Measurements from ENCODE around the gene TLE4. TPM values are rescaled to one million over a fixed set of nuclear protein-coding genes. Genes with fewer than 3 reads are reported as not detected.
"Not testable (repeated sequence)": the region's sequence is repeated elsewhere in the genome, so short reads cannot be mapped to it uniquely, and the experiment has no call there.

TLE4 gene
- 16.1 and 18.3 TPM in 2 replicates for total RNA-seq (2014; rRNA removed; shearing (Covaris generic))

GRCh38 chr9:79571309-79572031 lies at the start of gene TLE4:
TLE4 (plus strand) TSS chr9:79571965; CDS start chr9:79572791, 826 bp downstream.
- peak; percentile 99 for DNase-seq (ENCODE audit: low spot score)

DNA sequence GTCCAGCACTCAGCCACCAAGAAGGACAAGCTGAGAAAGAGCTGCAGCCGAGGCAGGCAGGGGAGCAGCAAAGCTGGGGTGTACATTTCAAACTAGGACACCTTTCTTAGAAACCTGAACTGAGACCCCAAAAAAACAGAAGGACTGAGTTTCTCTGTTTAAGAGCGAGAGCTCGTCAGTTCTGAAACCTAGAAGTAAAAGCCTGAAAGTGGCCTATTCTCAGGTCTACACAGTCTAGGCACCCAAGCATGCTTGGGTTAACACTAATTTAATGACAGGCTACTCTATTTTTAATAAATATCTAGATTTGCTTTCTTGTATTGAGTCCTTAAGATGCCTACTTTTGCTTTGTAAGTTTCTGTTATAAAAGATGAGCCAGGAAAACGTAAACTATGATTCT lies 49.0 kb upstream of the TLE4 start:
- DNase-seq (ENCODE audit: low spot score) = no peak

GRCh38 chr9:79524266-79524665 lies 47.5 kb upstream of the TLE4 start:
- no peak for DNase-seq (ENCODE audit: low spot score)

- DNase-seq (ENCODE audit: low spot score) = no peak
Measured at GRCh38 chr9:79526149-79526672, 45.6 kb upstream of the TLE4 start.

DNA sequence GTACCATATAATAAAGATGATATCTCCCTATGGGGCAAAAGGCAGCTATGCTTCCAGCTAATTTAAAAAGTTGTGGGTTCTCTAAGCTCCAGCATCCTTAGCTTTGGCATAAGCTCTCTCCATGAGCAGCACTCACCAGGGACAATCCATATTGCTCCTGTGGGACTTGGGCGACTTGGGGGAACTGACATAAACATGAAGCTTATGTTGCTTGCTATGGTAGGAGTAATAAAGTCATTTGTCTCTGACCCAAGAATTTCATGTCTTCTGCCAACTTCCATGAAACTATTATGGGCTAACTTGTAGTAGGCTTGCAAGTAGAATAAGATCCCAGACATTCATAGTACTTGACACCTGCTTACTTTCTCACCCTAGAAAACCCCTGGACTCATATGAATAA lies 36.2 kb upstream of the TLE4 start:
- no peak for DNase-seq (ENCODE audit: low spot score)

DNA sequence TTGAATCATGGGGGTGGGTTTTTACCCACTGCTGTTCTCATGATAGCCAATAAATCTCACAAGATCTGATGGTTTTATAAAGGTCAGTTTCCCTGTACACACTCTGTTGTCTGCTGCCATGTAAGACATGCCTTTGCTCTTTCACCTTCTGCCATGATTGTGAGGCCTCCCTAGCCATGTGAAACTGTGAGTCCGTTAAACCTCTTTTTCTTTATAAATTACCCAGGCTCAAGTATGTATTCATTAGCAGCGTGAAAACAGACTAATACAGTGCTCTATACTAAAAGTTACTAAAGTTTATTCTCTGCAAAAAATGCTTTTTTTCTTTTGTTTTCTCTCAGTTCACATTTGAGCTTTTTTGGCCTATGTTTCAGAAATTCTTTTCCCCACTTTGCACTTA lies 33.9 kb upstream of the TLE4 start:
- DNase-seq (ENCODE audit: low spot score) = no peak

- no peak for DNase-seq (ENCODE audit: low spot score)
Measured at GRCh38 chr9:79542735-79543620, 28.8 kb upstream of the TLE4 start.

DNA sequence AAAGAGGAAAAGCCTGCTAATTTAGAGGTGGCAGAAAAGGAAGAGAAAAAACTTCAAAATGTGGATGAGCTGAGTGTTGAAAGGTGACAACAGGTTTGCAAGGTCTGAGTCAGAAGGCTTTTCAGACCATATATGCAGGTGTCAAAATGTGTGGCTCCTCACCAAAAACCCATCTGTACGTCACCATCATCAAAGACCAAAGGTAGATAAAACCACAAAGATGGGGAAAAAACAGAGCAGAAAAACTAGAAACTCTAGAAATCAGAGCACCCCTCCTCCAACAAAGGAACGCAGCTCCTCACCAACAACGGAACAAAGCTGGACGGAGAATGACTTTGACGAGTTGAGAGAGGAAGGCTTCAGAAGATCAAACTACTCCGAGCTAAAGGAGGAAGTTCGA lies 27.4 kb upstream of the TLE4 start:
- DNase-seq (ENCODE audit: low spot score) = not testable (repeated sequence)

GRCh38 chr9:79551586-79551985 lies 20.2 kb upstream of the TLE4 start:
- DNase-seq (ENCODE audit: low spot score) = no peak

- DNase-seq (ENCODE audit: low spot score) = no peak
Measured at GRCh38 chr9:79551994-79552393, 19.8 kb upstream of the TLE4 start.

DNA sequence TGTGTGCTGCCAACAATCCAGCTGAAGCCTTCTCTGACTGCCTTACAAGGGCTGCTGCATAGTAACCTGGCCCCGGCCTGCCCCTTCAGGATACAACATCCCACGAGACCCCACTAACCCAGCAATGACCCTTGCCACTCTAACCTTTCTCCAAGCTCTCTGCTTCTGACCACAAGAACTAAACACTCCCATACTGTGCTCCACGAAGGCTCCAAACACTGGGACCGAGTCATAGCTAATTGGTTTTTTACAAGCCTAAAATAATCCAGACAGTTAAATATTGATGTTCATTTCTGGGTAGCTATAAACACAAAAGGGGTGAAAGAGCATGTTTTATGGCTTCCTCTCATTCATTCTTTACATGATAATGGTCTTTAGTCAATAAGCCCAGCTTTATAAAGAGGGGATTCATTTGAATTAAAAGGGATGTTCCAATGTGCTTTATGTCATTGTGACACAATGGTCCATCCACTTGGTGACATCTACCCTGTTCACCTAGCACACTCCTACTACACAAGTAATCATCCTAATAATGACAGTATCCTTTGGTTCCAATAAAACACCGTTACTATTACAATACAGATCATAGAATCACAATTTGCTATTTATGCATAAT lies 16.2 kb upstream of the TLE4 start:
- DNase-seq (ENCODE audit: low spot score) = no peak

DNA sequence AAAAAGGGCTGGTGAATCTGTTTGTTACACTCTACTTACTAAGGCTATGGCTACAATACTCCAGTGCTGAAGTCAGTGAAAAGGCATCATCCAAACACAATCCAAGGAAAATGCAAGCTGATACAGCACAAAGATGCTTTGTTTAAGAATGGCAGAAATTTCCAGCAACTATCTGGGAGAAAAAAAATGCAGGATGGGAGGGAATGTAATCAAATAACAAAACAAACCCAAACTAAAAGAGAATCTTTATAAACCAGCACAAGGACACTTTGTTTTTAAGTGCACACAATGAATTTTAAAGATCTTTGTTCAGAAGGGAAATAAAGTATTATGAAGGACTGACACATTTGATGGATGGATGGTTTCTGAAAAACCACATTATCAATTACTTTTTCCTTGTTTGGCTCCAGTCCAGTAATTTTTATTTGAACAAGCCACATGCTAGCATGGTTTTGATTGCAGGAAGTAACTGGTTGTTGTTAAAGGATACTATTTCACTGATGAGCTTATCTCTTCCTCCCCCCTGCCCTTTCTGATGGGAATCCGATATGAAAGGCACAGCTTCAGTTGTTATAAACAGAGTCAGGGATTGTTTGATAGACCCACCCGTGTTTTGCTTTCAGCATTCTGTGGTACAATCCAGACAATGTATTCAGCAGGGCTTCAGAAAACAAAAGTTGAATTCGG lies 12.1 kb upstream of the TLE4 start:
- no peak for DNase-seq (ENCODE audit: low spot score)

GRCh38 chr9:79562749-79563386 lies 8.9 kb upstream of the TLE4 start:
- no peak for DNase-seq (ENCODE audit: low spot score)

- no peak for DNase-seq (ENCODE audit: low spot score)
Measured at GRCh38 chr9:79564105-79564504, 7.7 kb upstream of the TLE4 start.

- DNase-seq (ENCODE audit: low spot score) = no peak
Measured at GRCh38 chr9:79565245-79565644, 6.5 kb upstream of the TLE4 start.

DNA sequence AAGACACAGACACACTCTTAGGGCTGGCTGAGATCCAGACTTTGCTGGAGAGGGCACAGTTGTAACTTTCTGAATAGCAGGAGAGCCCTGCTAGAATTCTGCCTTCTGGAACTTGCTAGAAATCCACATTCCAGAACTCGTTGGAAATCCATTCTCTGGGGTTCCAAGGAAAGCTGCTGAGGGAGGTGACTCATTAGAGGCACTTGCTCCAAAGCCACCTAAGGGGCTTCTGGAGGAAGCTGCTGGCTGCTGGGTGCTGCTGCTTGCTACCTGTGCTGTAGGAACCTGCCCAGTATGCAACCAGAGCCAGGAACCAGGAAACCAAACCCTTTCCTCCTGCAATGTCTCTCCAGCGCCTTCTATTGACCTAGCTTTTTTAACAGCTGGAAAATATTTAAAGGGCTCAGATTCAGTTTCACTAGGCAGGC lies 4.1 kb upstream of the TLE4 start:
- no peak for DNase-seq (ENCODE audit: low spot score)

DNA sequence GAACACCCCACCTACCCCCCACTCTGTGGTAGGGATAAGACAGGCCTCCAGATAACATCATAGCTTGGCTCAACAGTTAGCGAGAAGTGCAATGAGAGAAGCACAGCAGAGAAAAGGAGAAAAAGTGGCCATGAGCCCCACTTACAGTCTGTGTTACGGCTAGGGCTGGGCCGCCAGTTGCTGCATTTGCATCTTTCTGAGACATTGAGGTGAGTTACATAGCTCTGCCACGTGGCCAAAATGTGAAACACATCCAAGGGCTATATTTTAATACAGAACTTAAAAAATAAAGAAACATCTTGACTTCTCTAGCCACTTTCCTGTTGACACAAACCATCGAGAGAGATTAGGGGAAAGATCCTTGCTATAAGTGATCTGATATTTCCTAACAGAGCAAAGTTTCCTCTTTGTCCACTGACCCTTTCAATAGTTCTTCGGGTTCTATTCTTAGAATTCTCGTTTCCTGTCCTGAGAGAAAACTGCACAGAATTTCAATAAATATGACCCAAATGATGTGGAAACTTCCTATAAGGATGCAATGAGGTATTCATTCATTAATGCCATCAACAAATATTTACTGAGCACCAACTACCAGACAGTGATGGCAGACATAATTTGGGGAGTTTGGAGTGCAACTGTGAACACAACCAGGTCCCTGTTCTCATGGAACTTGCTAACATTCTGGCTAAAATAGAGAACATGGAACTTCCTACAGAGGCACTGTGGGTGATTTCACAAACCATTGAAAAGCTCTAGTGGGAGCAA lies 3.2 kb upstream of the TLE4 start:
- no peak for DNase-seq (ENCODE audit: low spot score)

- no peak for DNase-seq (ENCODE audit: low spot score)
Measured at GRCh38 chr9:79569814-79570447, 1.8 kb upstream of the TLE4 start.

DNA sequence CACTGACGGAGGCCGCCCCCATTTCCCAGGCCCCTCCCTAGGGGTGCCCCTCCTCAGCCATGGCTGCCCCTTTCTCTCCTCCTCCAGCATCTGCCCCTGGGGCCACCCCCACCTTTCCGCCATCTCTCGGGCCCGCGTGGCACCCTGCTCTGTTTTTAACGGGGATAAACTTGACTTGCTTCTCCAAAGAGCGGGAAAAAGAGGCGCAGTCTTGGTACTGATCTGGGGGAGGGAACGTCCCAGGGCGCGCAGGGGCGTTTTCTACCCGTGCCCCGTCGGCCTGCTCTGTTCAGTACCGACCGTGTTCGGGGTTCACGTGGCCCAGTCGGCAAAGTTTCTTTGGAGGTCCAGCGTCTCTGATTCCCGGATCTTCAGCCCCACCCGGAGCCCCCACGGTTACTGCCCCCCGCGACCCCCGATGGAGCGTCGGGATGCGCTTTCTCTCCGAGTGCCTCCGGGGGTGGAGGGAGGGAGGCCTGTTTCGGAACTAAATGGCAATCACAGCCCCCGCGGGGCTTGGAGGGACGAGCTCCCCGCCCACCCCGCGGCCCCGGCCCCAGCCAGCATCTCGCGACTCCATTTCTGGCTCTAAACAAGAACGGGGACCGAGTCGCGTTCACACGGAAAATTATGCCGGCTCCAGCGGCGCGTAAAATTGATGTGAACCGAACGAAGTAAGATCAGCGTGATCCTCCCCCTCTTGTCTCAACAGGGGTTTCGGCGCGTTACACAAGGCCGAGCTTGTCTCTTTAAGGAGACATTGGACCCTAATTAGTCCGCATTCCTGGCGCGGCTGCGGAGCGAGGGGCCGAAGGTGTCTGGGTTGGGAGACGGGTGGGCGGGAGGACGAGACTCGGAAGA lies 1.1 kb upstream of the TLE4 start:
- DNase-seq (ENCODE audit: low spot score) = no peak
